Measurements from ENCODE around the gene FBLN2.

DNA sequence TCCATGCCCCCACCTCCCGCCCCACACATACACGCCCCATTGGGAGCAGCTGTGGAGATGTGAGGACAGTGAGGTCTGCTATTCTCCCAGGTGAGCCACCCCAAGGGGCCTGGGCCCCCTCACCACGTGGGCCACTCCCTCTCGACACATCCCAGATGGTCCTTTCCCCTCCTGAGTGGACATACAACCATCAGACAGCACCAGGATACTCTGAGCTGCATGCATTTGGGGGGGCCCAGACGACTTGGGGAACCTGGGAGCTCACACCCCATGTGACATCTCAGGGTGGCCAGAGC is 17.5 kb downstream of the FBLN2 start:
- TF ChIP-seq, protein P1, sequence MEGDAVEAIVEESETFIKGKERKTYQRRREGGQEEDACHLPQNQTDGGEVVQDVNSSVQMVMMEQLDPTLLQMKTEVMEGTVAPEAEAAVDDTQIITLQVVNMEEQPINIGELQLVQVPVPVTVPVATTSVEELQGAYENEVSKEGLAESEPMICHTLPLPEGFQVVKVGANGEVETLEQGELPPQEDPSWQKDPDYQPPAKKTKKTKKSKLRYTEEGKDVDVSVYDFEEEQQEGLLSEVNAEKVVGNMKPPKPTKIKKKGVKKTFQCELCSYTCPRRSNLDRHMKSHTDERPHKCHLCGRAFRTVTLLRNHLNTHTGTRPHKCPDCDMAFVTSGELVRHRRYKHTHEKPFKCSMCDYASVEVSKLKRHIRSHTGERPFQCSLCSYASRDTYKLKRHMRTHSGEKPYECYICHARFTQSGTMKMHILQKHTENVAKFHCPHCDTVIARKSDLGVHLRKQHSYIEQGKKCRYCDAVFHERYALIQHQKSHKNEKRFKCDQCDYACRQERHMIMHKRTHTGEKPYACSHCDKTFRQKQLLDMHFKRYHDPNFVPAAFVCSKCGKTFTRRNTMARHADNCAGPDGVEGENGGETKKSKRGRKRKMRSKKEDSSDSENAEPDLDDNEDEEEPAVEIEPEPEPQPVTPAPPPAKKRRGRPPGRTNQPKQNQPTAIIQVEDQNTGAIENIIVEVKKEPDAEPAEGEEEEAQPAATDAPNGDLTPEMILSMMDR (IDR thresholded peaks at IDR 0.05) = no peak
- no peak for TF ChIP-seq POLR2A (IDR thresholded peaks at IDR 0.05)
- no peak for TF ChIP-seq POLR2AphosphoS5 (IDR thresholded peaks at IDR 0.05; ENCODE audit: insufficient read depth in 1 of 2, low read depth in 1 of 2)

All from vagina (tissue), 2 donors.